ENCODE results near the gene CLMN. TPM values are rescaled to one million over a fixed set of nuclear protein-coding genes. Genes with fewer than 3 reads are reported as not detected.

CLMN gene
- total and polyA plus RNA-seq, 2 of the 13 experiments (the other 11 are each of a cell fraction or from before 2014, with no cell fraction given), result 15.1 to 16.7 TPM

- no peak for TF ChIP-seq ZNF776 (CRISPR knock-in tag; IDR thresholded peaks at IDR 0.05)
- 0 out of 2 replicates have a peak, but pooled peaks have one; percentile 28 for TF ChIP-seq HNRNPL (IDR thresholded peaks at IDR 0.05; ENCODE audit: low read depth, low read length)
- no peak for TF ChIP-seq KDM4B (CRISPR knock-in tag; IDR thresholded peaks at IDR 0.05)
- TF ChIP-seq ZNF138 (CRISPR knock-in tag; IDR thresholded peaks at IDR 0.05; ENCODE audit: low read depth), result no peak
- TF ChIP-seq NR2F6 (IDR thresholded peaks at IDR 0.05), result no peak
- TF ChIP-seq NR2F6 (CRISPR knock-in tag; IDR thresholded peaks at IDR 0.05), result peak; percentile 25; the same call in 1 of the 2 replicates
These were observed 19.7 kb upstream of the CLMN start (continued) for GRCh38 chr14:95339301-95339865.

- no peak overlapping the region for H3K27ac ChIP-seq (ENCODE audit: extremely low read length, insufficient read depth, low read length)
These were observed 18.7 kb upstream of the CLMN start for GRCh38 chr14:95338436-95338835.

More at GRCh38 chr14:95338436-95338835, 18.7 kb upstream of the CLMN start:
- WGBS (ENCODE audit: low lambda C conversion rate), result 68% methylated on average over 5 of the region's 5 CpGs
- ChIA-PET CTCF (ENCODE audit: low intra/inter-chr PET ratio, low total read pairs) (no interaction called here), POLR2A (no interaction called here)
- BruUV-seq (replicated peaks), result TSS peak; percentile 53
- no peaks in the 10 kb centered on the region for H3K79me2 ChIP-seq (ENCODE audit: insufficient read depth, low read length)
- intact Hi-C loops (cut with micrococcal nuclease; ENCODE audit: unreplicated experiment), result loop anchor here (5.0 to 10.0 kb wide), 2 partner anchors 101 to 184 kb away; partner anchors contain the start of gene DICER1
- in situ Hi-C loops (cut with HindIII; ENCODE audit: extremely low pct_ligation_motif_present, low pct_unique_long_range_greater_than_20kb), result no loop called here
- H3K36me3 ChIP-seq (replicated peaks in 1 of 2; ENCODE audit: control insufficient read depth in 1 of 2, insufficient read depth in 2 of 2, low read length in 2 of 2), result no peaks in the 10 kb centered on the region
- H3K9me3 ChIP-seq (ENCODE audit: low read length), result no peaks in the 10 kb centered on the region
- no peak overlapping the region for H3K9ac ChIP-seq (ENCODE audit: insufficient read depth, low read depth, low read length)
- no peak for TF ChIP-seq ZNF574 (CRISPR knock-in tag; IDR thresholded peaks at IDR 0.05)
- H3K4me1 ChIP-seq (ENCODE audit: insufficient read depth, low read length), result peaks cover 48% of the 10 kb centered on the region
- no peaks in the 10 kb centered on the region for H4K20me1 ChIP-seq (ENCODE audit: insufficient read depth, low read length)
- H2AFZ ChIP-seq (ENCODE audit: low read length), result no peak overlapping the region
- FAIRE-seq (no peak), DNase-seq (ENCODE audit: low spot score) (no peak), ATAC-seq (no peak)
- H3K4me2 ChIP-seq (ENCODE audit: low read depth, low read length), result no peak overlapping the region
- H3K4me3 ChIP-seq (replicated peaks in 1 of 3; ENCODE audit: insufficient read depth in 1 of 3, low read depth in 2 of 3, low read length in 3 of 3), result no peak overlapping the region
- H3K27me3 ChIP-seq (ENCODE audit: control insufficient read depth in 1 of 2, insufficient read depth in 2 of 2, low read length in 2 of 2), result peaks cover 0 to 2% of the 10 kb centered on the region in 2 experiments; a peak in 1 of 5 replicates

Measured in HepG2 (cell line).